Aorta (tissue), 5 donors: Measurements from ENCODE around the gene PEX11G. TPM values are rescaled to one million over a fixed set of nuclear protein-coding genes. Genes with fewer than 3 reads are reported as not detected.

Experiments
- ATAC-seq: fragments of 200-7000 bp; cut with Tn5 transposase; one replicate; pipeline ENCODE4 v1.9.1; 2022; ENCODE audit warnings: moderate library complexity; ENCODE audit not compliant: low FRiP score
- DNase-seq, 2 donors: peaks; one replicate each; pipeline ENCODE4 v3.0.0-alpha.2; 2020
- H3K27ac ChIP-seq, 2 donors: one replicate each; pipeline ENCODE4 v1.5.1; 2013; ENCODE audit warnings: low read length in 2 of 2, mild to moderate bottlenecking in 2 of 2, moderate library complexity in 2 of 2, control low read depth in 1 of 2, inconsistent platforms in 1 of 2, low read depth in 1 of 2
- H3K27me3 ChIP-seq, 2 donors: one replicate each; pipeline ENCODE4 v1.6.1; 2013; ENCODE audit warnings: control low read depth in 1 of 2, low read length in 1 of 2, mild to moderate bottlenecking in 1 of 2, moderate library complexity in 1 of 2; ENCODE audit not compliant: insufficient read depth in 2 of 2, control insufficient read depth in 1 of 2
- H3K36me3 ChIP-seq, 2 donors: one replicate each; pipeline ENCODE4 v1.6.1; 2013; ENCODE audit warnings: control low read depth in 1 of 2, low read length in 1 of 2, mild to moderate bottlenecking in 1 of 2; ENCODE audit not compliant: insufficient read depth in 2 of 2, control insufficient read depth in 1 of 2
- H3K4me1 ChIP-seq, 2 donors: one replicate each; pipeline ENCODE4 v1.6.1; 2013; ENCODE audit warnings: low read length in 2 of 2, control low read depth in 1 of 2, mild to moderate bottlenecking in 1 of 2, moderate library complexity in 1 of 2; ENCODE audit not compliant: insufficient read depth in 2 of 2, control insufficient read depth in 1 of 2
- H3K4me3 ChIP-seq, 2 donors: one replicate each; pipeline ENCODE4 v1.5.1; 2013; ENCODE audit warnings: low read length in 2 of 2, control low read depth in 1 of 2, mild to moderate bottlenecking in 1 of 2
- H3K9me3 ChIP-seq: one replicate; pipeline ENCODE4 v1.6.1; 2013; ENCODE audit warnings: mild to moderate bottlenecking, low read length; ENCODE audit not compliant: control insufficient read depth
- WGBS, 2 donors: extraction: QIAGEN DNeasy Blood & Tissue Kit; methylation state at CpG; one replicate each; pipeline ENCODE4 v1.1.7; 2013; 5-methylcytosine and 5-hydroxymethylcytosine counted together
- intact Hi-C, 2 donors: fragments of 100-400 bp; cut with DNase I; formaldehyde crosslinking; loops; one replicate each; pipeline versions ENCODE4 v1.14.2 to v1.15.0; 2022
- polyA plus RNA-seq, 2 donors: library from polyadenylated mRNA; stranded (reverse); fragments of 200-250 nt; gene quantifications; one replicate each; pipeline ENCODE4 v1.2.3, GENCODE V29; 2013
- total RNA-seq, 2 donors: library from RNA; stranded (reverse); fragmentation: NEBNext Ultra II Directional; extraction: Animal tissue kit (Norgen Biotek cat#: 25700); gene quantifications; one replicate each; pipeline ENCODE4 v1.2.1, GENCODE V29; 2021
- donor health status: healthy with polysubstance abuse.
- donor health status: Bipolar disorder and iron deficiency.
- donor health status: DM: no; HTN: no; CAD: no.
- donor health status: DM: no; HTN: no; CAD: no.
- donor health status: DM: yes; HTN: yes; CAD: no.

PEX11G gene
- total and polyA plus RNA-seq, 4 donors: 1.9 to 5.3 (median 3.0) TPM

- WGBS, 2 donors: 7 to 8% methylated on average over 23 of the region's 23 CpGs
- no peaks in the 10 kb centered on the region for H3K4me1 ChIP-seq
- no peak overlapping the region for H3K27ac ChIP-seq
- peak in 1 of 2 donors; percentile 61 for DNase-seq
- no peaks in the 10 kb centered on the region for H3K9me3 ChIP-seq
- H3K4me3 ChIP-seq: peak overlapping the region; percentile 47 to 68
- no peak for ATAC-seq
- no peaks in the 10 kb centered on the region for H3K36me3 ChIP-seq
- intact Hi-C loops: loop anchor here in 1 of 2 donors (1.0 kb wide), 1 partner anchor 11 kb away; no protein-coding TSS in a partner anchor
- H3K27me3 ChIP-seq: no peaks in the 10 kb centered on the region
Observed at GRCh38 chr19:7522923-7523667, 34.3 kb upstream of the PEX11G start.

GRCh38 chr19:7522072-7522922 lies 33.5 kb upstream of the PEX11G start, which contains the start of gene MCOLN1:
Gene MCOLN1, plus strand, starts transcription at chr19:7522624. Its CDS starts 127 bp downstream, at chr19:7522751.
- Histone ChIP-seq H3K27ac (no peak within 1 kb of the TSS), H3K27me3 (no peaks in the 10 kb centered on the region), H3K9me3 (no peaks in the 10 kb centered on the region), H3K36me3 (no peaks in the 10 kb centered on the region), H3K4me3 (peak within 1 kb of the TSS; percentile 47 to 68), H3K4me1 (no peaks in the 10 kb centered on the region)
- 0 to 1% methylated on average over 58 to 65 of the region's 65 CpGs for WGBS, 2 donors
- peak; percentile 96 for ATAC-seq
- DNase-seq: peak; percentile 100
- intact Hi-C loops: loop anchor here in 1 of 2 donors (1.0 kb wide), 1 partner anchor 12 kb away; no protein-coding TSS in a partner anchor

GRCh38 chr19:7521551-7522071 lies 32.8 kb upstream of the PEX11G start:
- Histone ChIP-seq H3K4me1 (no peaks in the 10 kb centered on the region), H3K27ac (no peak overlapping the region), H3K27me3 (no peaks in the 10 kb centered on the region), H3K9me3 (no peaks in the 10 kb centered on the region), H3K4me3 (no peak overlapping the region), H3K36me3 (no peaks in the 10 kb centered on the region)
- no peak for ATAC-seq
- WGBS, 2 donors: 40 to 44% methylated on average over 10 of the region's 10 CpGs
- intact Hi-C loops: loop anchor here in 1 of 2 donors (1.0 kb wide), 1 partner anchor 13 kb away; no protein-coding TSS in a partner anchor
- DNase-seq: no peak

GRCh38 chr19:7520131-7521051 lies 31.6 kb upstream of the PEX11G start:
- Histone ChIP-seq H3K4me1 (no peaks in the 10 kb centered on the region), H3K9me3 (no peaks in the 10 kb centered on the region), H3K27me3 (no peaks in the 10 kb centered on the region), H3K36me3 (no peaks in the 10 kb centered on the region), H3K27ac (peak overlapping the region in 1 of 2 donors; percentile 16), H3K4me3 (no peak overlapping the region)
- DNase-seq: peak in 1 of 2 donors; percentile 50
- 64 to 66% methylated on average over 50 to 51 of the region's 51 CpGs for WGBS, 2 donors
- ATAC-seq: no peak
- intact Hi-C loops: no loop called here

GRCh38 chr19:7519361-7520130 lies 30.7 kb upstream of the PEX11G start:
- Histone ChIP-seq H3K36me3 (no peaks in the 10 kb centered on the region), H3K4me1 (no peaks in the 10 kb centered on the region), H3K4me3 (no peak overlapping the region), H3K9me3 (no peaks in the 10 kb centered on the region), H3K27me3 (no peaks in the 10 kb centered on the region), H3K27ac (no peak overlapping the region)
- no peak for DNase-seq
- 96 to 97% methylated on average over 74 of the region's 74 CpGs for WGBS, 2 donors
- no peak for ATAC-seq
- intact Hi-C loops: no loop called here

GRCh38 chr19:7516878-7517277 lies 28.0 kb upstream of the PEX11G start:
- intact Hi-C loops: no loop called here
- H3K27me3 ChIP-seq: no peaks in the 10 kb centered on the region
- no peak overlapping the region for H3K27ac ChIP-seq
- DNase-seq (no peak), ATAC-seq (no peak)
- no peaks in the 10 kb centered on the region for H3K4me1 ChIP-seq
- no peaks in the 10 kb centered on the region for H3K36me3 ChIP-seq
- no peaks in the 10 kb centered on the region for H3K9me3 ChIP-seq
- peak overlapping the region in 1 of 2 donors; percentile 59 for H3K4me3 ChIP-seq
- WGBS, 2 donors: 12 to 26% methylated on average over 4 of the region's 4 CpGs

GRCh38 chr19:7516333-7516732 lies 27.5 kb upstream of the PEX11G start:
- intact Hi-C loops: no loop called here
- H3K9me3 ChIP-seq: no peaks in the 10 kb centered on the region
- WGBS, 2 donors: 0% methylated on average over 8 to 28 of the region's 28 CpGs
- H3K27me3 ChIP-seq: no peaks in the 10 kb centered on the region
- no peaks in the 10 kb centered on the region for H3K36me3 ChIP-seq
- H3K4me1 ChIP-seq: no peaks in the 10 kb centered on the region
- peak overlapping the region; percentile 15 to 81 for H3K27ac ChIP-seq
- ATAC-seq (no peak), DNase-seq (peak in 1 of 2 donors; percentile 54)
- peak overlapping the region; percentile 42 to 59 for H3K4me3 ChIP-seq
